Measurements from ENCODE around the gene FLAD1. TPM values are rescaled to one million over a fixed set of nuclear protein-coding genes. Genes with fewer than 3 reads are reported as not detected.
A peak's percentile ranks its signal among the peaks of the same experiment; 100 is the strongest.

Gene FLAD1
- total RNA-seq, 4 donors from 2014 or later, result 29.7 to 50.3 (median 46.3) TPM

GRCh38 chr1:154941333-154942013 lies 41.7 kb upstream of the FLAD1 start:
- peaks cover 4 to 61% (median 36%) of the 10 kb centered on the region in 4 donors for H3K4me1 ChIP-seq
- no peak overlapping the region for H3K4me3 ChIP-seq
- H3K36me3 ChIP-seq, result peaks cover 0 to 15% (median 0%) of the 10 kb centered on the region in 3 donors
- TF ChIP-seq POLR2A (IDR thresholded peaks at IDR 0.05), result no peak
- TF ChIP-seq, protein P1, sequence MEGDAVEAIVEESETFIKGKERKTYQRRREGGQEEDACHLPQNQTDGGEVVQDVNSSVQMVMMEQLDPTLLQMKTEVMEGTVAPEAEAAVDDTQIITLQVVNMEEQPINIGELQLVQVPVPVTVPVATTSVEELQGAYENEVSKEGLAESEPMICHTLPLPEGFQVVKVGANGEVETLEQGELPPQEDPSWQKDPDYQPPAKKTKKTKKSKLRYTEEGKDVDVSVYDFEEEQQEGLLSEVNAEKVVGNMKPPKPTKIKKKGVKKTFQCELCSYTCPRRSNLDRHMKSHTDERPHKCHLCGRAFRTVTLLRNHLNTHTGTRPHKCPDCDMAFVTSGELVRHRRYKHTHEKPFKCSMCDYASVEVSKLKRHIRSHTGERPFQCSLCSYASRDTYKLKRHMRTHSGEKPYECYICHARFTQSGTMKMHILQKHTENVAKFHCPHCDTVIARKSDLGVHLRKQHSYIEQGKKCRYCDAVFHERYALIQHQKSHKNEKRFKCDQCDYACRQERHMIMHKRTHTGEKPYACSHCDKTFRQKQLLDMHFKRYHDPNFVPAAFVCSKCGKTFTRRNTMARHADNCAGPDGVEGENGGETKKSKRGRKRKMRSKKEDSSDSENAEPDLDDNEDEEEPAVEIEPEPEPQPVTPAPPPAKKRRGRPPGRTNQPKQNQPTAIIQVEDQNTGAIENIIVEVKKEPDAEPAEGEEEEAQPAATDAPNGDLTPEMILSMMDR (IDR thresholded peaks at IDR 0.05), result no peak
- no peaks in the 10 kb centered on the region for H3K9me3 ChIP-seq
- DNase-seq, result no peak
- H3K27me3 ChIP-seq, result no peaks in the 10 kb centered on the region
- H3K27ac ChIP-seq, result peak overlapping the region; percentile 24 to 77 (median 63)

DNA sequence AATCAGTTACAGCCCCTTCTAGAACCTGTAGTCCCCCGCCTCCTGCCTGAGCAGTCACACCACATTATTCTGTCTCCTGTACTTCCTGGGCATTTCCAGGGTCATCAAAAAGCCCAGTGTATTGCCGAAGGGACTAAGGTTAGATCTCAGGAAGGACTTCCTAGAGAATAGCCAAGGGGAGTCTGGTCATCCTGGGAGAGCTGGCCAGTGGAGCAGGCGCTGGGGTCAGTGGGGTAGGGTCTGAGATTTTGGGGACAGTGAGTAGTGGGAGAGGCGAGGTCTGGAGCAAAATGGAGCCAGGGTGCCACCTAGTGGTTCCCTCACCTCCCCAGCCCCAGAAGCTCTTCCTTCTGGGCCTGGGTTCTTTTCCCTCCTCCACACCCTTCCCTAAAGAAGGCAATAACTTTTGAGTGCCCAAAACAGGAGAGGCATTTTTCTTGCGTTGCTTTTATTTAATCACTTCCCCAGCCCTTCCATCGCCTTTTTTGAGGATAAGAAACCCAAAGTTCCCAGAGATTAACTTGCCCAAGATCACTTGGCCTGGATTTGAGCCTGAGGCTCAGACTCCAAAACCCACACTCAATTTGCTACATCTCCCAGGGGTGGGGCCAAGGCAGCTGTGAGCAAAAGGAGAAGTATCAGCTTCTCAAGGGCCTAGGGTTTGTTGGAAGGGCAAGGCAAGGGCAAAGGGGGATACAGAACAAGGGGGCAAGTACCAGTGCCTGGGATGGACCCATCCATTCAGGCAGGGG lies 39.3 kb upstream of the FLAD1 start:
- H3K9me3 ChIP-seq, result no peaks in the 10 kb centered on the region
- H3K36me3 ChIP-seq, result peaks cover 0 to 33% (median 0%) of the 10 kb centered on the region in 3 donors
- no peaks in the 10 kb centered on the region for H3K27me3 ChIP-seq
- H3K4me1 ChIP-seq, result peaks cover 4 to 53% (median 33%) of the 10 kb centered on the region in 4 donors
- peak overlapping the region; percentile 57 to 85 (median 72) for H3K27ac ChIP-seq
- H3K4me3 ChIP-seq, result no peak overlapping the region
- DNase-seq, result peak; percentile 58 to 73 (median 67)
- TF ChIP-seq, protein P1 (IDR thresholded peaks at IDR 0.05), result peak; percentile 44 to 77 (median 69)
- no peak for TF ChIP-seq POLR2A (IDR thresholded peaks at IDR 0.05)

DNA sequence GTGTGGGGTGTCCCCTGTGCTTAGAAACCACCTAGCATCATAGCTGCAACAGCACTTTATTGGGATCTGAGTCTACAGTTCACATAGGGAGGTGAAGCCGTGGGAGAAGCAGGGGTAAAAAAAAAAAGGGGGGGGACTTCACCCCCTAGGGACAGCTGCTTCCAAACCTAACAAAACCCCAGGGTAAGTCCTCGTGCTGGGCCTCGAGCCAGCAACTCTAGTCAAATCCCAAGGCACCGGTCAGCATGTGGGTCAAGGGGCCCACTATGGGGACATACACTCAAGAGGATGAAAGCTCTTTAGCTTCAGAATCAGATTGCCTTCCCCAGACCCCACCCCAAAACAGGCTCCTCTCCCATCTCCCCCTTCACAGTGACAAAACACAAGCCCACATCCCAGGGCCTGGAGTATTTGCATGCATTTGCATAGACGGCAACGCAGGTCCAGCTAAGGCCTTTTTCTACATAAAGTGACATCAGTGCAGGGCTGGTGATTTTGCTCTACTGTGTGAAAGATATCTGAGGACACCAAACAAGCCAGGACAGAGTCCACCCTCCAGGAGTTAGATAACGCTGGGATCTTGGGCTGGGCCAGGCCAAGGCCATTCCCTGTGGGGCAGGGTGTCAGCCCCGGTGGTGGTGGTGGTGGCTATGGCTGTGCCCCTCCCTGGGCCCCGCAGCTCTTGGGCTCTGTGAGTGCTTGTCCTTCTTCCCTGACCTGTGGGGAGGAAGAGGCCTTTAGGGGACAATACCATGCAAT lies 38.6 kb upstream of the FLAD1 start:
- peaks cover 0 to 37% (median 0%) of the 10 kb centered on the region in 3 donors for H3K36me3 ChIP-seq
- no peaks in the 10 kb centered on the region for H3K27me3 ChIP-seq
- no peaks in the 10 kb centered on the region for H3K9me3 ChIP-seq
- H3K4me3 ChIP-seq, result no peak overlapping the region
- DNase-seq, result peak in 2 of 3 donors; percentile 79
- H3K4me1 ChIP-seq, result peaks cover 4 to 53% (median 33%) of the 10 kb centered on the region in 4 donors
- peak overlapping the region; percentile 57 to 85 (median 72) for H3K27ac ChIP-seq
- peak in 1 of 2 donors; percentile 48 for TF ChIP-seq POLR2A (IDR thresholded peaks at IDR 0.05)
- TF ChIP-seq, protein P1 (IDR thresholded peaks at IDR 0.05), result no peak

GRCh38 chr1:154945160-154945961 lies 37.8 kb upstream of the FLAD1 start:
- Histone ChIP-seq H3K4me1 (peaks cover 4 to 53% (median 32%) of the 10 kb centered on the region in 4 donors), H3K27ac (peak overlapping the region; percentile 46 to 85 (median 72)), H3K27me3 (no peaks in the 10 kb centered on the region), H3K4me3 (no peak overlapping the region), H3K36me3 (peaks cover 0 to 44% (median 0%) of the 10 kb centered on the region in 3 donors), H3K9me3 (no peaks in the 10 kb centered on the region)
- no peak for TF ChIP-seq POLR2A (IDR thresholded peaks at IDR 0.05)
- TF ChIP-seq, protein P1 (IDR thresholded peaks at IDR 0.05), result no peak
- DNase-seq, result no peak
